NCI-H1436 treated with DMSO at 0.1 percent for 48 hours (cell line): ENCODE data around the gene PGA4.
"Not testable (repeated sequence)": the region's sequence is repeated elsewhere in the genome, so short reads cannot be mapped to it uniquely, and the experiment has no call there.

ENCODE experiments used
- DNase-seq: peaks from one replicate; lab custom pipeline; 2025; lab: John Stamatoyannopoulos, UW

The PGA4 gene

GRCh38 chr11:61222047-61222446 is at the start of gene PGA4:
TSS of gene PGA4 (plus strand) at chr11:61222347. CDS start at chr11:61222401, 54 bp downstream.
- DNase-seq, result not testable (repeated sequence)

GRCh38 chr11:61172356-61172755 is 49.8 kb upstream of the PGA4 start:
- DNase-seq, result no peak

GRCh38 chr11:61172888-61173287 is 49.3 kb upstream of the PGA4 start:
- no peak for DNase-seq

GRCh38 chr11:61173456-61173855 is 48.7 kb upstream of the PGA4 start:
- no peak for DNase-seq

GRCh38 chr11:61174273-61174672 is 47.9 kb upstream of the PGA4 start:
- no peak for DNase-seq

- DNase-seq, result no peak
Observed at GRCh38 chr11:61174949-61175348, 47.2 kb upstream of the PGA4 start.

- DNase-seq, result no peak
Observed at GRCh38 chr11:61176446-61176845, 45.7 kb upstream of the PGA4 start.

GRCh38 chr11:61180205-61180604 is 41.9 kb upstream of the PGA4 start:
- not testable (repeated sequence) for DNase-seq

- no peak for DNase-seq
Observed at GRCh38 chr11:61181489-61181888, 40.7 kb upstream of the PGA4 start.

- no peak for DNase-seq
Observed at GRCh38 chr11:61183645-61184044, 38.5 kb upstream of the PGA4 start.

GRCh38 chr11:61186504-61186903 is 35.6 kb upstream of the PGA4 start:
- no peak for DNase-seq

GRCh38 chr11:61187505-61188130 is 34.5 kb upstream of the PGA4 start:
- DNase-seq, result peak; percentile 32

- DNase-seq, result no peak
Observed at GRCh38 chr11:61189933-61190332, 32.2 kb upstream of the PGA4 start.

GRCh38 chr11:61193596-61193995 is 28.6 kb upstream of the PGA4 start:
- no peak for DNase-seq

GRCh38 chr11:61194169-61194671 is 27.9 kb upstream of the PGA4 start:
- no peak for DNase-seq

GRCh38 chr11:61194981-61195695 is 27.0 kb upstream of the PGA4 start:
- DNase-seq, result no peak

GRCh38 chr11:61195719-61196118 is 26.4 kb upstream of the PGA4 start:
- DNase-seq, result no peak

- no peak for DNase-seq
Observed at GRCh38 chr11:61198361-61198760, 23.8 kb upstream of the PGA4 start.

- DNase-seq, result no peak
Observed at GRCh38 chr11:61198948-61199523, 23.1 kb upstream of the PGA4 start.

GRCh38 chr11:61201476-61201875 is 20.7 kb upstream of the PGA4 start:
- no peak for DNase-seq

GRCh38 chr11:61202950-61203746 is 19.0 kb upstream of the PGA4 start, which contains the start of gene PGA3:
TSS of gene PGA3 (plus strand) at chr11:61203515. CDS start at chr11:61203565, 50 bp downstream.
- not testable (repeated sequence) for DNase-seq

- DNase-seq, result not testable (repeated sequence)
Observed at GRCh38 chr11:61203873-61204272, 18.3 kb upstream of the PGA4 start.
